Sigmoid colon (tissue), 7 donors: ENCODE results near the gene PRAMEF6. TPM values are rescaled to one million over a fixed set of nuclear protein-coding genes. Genes with fewer than 3 reads are reported as not detected.
"Not testable (repeated sequence)": the region's sequence is repeated elsewhere in the genome, so short reads cannot be mapped to it uniquely, and the experiment has no call there.

Experiments used
- DNase-seq: peaks from one replicate; pipeline ENCODE4 v3.0.0-alpha.2; 2019
- H3K27ac ChIP-seq, 4 donors: fragments of 200-600 bp; sonication (generic); one replicate each; pipeline ENCODE4 v1.5.1; 2016 to 2019; ENCODE audit warnings: mild to moderate bottlenecking in 1 of 4
- H3K27me3 ChIP-seq, 3 donors: fragments of 200-600 bp; sonication (generic); one replicate each; pipeline ENCODE4 v1.5.1; 2019; ENCODE audit warnings: mild to moderate bottlenecking in 1 of 3
- H3K36me3 ChIP-seq, 4 donors: fragments of 200-600 bp; sonication (generic); one replicate each; pipeline ENCODE4 v1.5.1; 2016 to 2019
- H3K4me1 ChIP-seq, 4 donors: fragments of 200-600 bp; sonication (generic); one replicate each; pipeline ENCODE4 v1.5.1; 2017 to 2019
- H3K4me3 ChIP-seq, 4 donors: fragments of 200-600 bp; sonication (generic); one replicate each; pipeline ENCODE4 v1.5.1; 2017 to 2019; ENCODE audit warnings: mild to moderate bottlenecking in 2 of 4, moderate library complexity in 1 of 4
- H3K9me3 ChIP-seq, 4 donors: fragments of 200-600 bp in 3 of 4; sonication (generic) in 3 of 4; one replicate each; pipeline versions ENCODE4 v1.5.1 to v1.6.1; 2013 to 2019
- WGBS, 2 donors: extraction: QIAGEN DNeasy Blood & Tissue Kit; methylation state at CpG; one replicate each; pipeline ENCODE4 v1.1.7; 2013; 5-methylcytosine and 5-hydroxymethylcytosine counted together
- intact Hi-C: fragments of 100-400 bp; cut with DNase I; formaldehyde crosslinking; loops from one replicate; pipeline ENCODE4 v1.15.1; 2023
- polyA plus RNA-seq, 3 donors: library from polyadenylated mRNA; stranded (reverse); fragments of 200-250 nt; gene quantifications; one replicate each; pipeline ENCODE4 v1.2.3, GENCODE V29; 2013
- small RNA-seq, 3 donors: library from RNA; depleted of rRNA; stranded (forward); fragments of <200 nt; gene quantifications; one replicate each; pipeline ENCODE3, GENCODE V24; 2016
- total RNA-seq, 4 donors: library from RNA; depleted of rRNA; stranded (reverse); fragments of >200 nt; gene quantifications; one replicate each; pipeline ENCODE4 v1.1.0, GENCODE V29; 2016
- donor health status: healthy with polysubstance abuse.
- donor health status: Bipolar disorder and iron deficiency.
- donor health status: healthy.

The PRAMEF6 gene
- total RNA-seq (not detected), polyA plus RNA-seq (not detected)

GRCh38 chr1:12947480-12947879 lies at the start of gene PRAMEF6:
TSS of gene PRAMEF6 (minus strand) at chr1:12947580. CDS start at chr1:12942518, 5,062 bp downstream.
- intact Hi-C loops, H3K9me3 ChIP-seq, H3K36me3 ChIP-seq, H3K4me3 ChIP-seq, H3K27me3 ChIP-seq, H3K27ac ChIP-seq, DNase-seq, H3K4me1 ChIP-seq: not testable (repeated sequence)
- WGBS, 2 donors = 79 to 86% methylated on average over 2 to 3 of the region's 4 CpGs

DNA sequence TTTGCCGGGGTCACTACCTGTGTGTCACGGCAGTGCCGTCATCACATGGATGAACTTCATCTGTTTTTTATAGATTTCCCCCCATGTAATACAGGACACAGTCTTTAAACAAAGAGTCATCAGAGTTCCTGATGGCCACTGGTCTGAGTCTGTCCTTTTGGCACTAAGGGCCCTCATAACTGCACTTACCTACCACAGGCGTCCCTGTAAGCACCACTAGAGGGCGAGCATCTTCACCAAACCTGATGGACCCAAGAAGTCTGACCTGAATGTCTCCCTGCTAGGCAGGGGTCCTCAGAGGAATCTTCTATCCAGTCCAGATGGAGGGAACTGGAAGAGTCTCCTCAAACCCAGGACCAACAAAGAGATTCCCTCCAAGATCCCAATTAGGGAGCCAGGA lies 23.0 kb downstream of the PRAMEF6 start:
- WGBS, 2 donors = 31 to 43% methylated on average over 3 of the region's 5 CpGs
- intact Hi-C loops, H3K27me3 ChIP-seq, H3K4me3 ChIP-seq, H3K9me3 ChIP-seq, DNase-seq, H3K27ac ChIP-seq, H3K4me1 ChIP-seq, H3K36me3 ChIP-seq: not testable (repeated sequence)

DNA sequence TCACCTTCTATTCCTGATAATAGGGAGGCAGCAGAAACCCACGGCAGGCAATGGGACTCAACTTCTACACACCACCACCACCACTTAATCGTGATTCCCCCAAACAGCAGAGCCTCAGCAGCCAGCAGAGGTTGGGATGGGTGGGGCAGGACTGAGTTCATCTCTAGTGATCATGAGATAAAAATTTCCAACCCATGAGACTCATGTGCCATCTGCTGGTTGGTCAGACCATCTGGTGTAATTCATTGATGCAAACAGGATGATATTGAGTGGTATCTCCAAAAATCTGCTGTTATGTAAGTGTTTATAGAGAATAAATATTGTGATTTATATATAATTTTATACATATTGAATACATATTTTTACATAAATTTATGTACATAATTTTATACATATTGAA lies 25.6 kb downstream of the PRAMEF6 start:
- 41 to 73% methylated on average over 2 of the region's 2 CpGs for WGBS, 2 donors
- H3K27me3 ChIP-seq, H3K27ac ChIP-seq, H3K4me1 ChIP-seq, intact Hi-C loops, H3K9me3 ChIP-seq, H3K4me3 ChIP-seq, DNase-seq, H3K36me3 ChIP-seq: not testable (repeated sequence)

GRCh38 chr1:12916310-12916709 lies 31.1 kb downstream of the PRAMEF6 start, which contains the start of gene PRAMEF7:
TSS of gene PRAMEF7 (plus strand) at chr1:12916610. CDS start at chr1:12917693, 1,083 bp downstream.
- H3K4me3 ChIP-seq, intact Hi-C loops, H3K4me1 ChIP-seq, H3K27me3 ChIP-seq, H3K9me3 ChIP-seq, H3K36me3 ChIP-seq, H3K27ac ChIP-seq, DNase-seq: not testable (repeated sequence)
- WGBS, 2 donors = no CpG with 5 or more reads among the region's 1 CpG

DNA sequence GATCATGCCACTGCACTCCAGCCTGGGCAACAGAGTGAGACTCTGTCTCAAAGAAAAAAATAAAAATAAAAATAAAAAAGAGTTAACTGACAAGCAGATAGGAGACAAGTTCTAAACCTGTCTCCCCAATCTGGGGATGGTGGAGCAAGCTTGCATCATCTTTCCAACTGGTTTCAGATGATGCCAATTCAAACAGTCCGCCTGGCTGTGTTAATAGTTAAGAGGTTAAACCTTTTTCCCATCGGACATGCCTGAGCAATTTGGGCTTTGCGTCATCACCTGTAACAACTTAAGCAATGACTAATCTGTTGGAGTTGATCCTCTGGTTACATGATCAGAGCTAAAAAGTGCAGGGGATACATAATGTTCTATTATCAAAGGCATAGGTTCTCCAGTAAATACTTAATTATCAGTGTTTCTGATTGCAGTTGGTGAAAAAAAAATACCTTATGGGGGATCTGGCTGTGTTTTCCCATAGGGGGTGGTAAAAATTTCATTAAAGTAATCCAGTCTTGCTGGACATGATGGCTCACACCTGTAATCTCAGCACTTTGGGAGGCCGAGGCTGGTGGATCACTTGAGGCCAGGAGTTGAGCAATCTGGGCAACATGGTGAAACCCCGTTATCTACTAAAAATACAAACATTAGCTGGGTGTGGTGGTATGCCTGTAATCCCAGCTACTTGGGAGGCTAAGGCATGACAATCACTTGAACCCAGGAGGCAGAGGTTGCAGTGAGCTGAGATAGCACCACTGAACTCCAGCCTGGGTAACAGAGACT lies 43.4 kb downstream of the PRAMEF6 start:
- H3K4me1 ChIP-seq, intact Hi-C loops, H3K4me3 ChIP-seq, H3K9me3 ChIP-seq, H3K27ac ChIP-seq, H3K27me3 ChIP-seq, DNase-seq, H3K36me3 ChIP-seq: not testable (repeated sequence)
- WGBS, 2 donors = 69 to 79% methylated on average over 4 of the region's 5 CpGs

DNA sequence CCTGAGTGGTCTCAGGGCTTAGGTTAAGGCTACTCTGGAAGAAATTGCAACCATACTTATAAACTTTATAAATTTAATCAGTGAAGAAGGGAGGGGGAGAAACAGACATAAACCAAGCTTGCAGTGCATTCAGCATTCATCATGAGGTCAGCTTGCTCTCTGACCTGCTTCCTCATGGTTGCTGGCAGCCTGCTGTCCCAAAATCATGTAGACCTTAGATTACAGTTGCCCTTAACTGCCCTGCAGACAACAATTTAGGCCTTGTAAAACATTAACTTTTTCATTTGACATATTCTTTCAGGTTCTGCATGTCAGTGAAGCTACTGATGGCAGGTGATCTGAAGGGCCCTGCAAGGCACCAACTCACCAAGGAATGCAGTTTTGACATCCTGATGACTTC lies 48.2 kb downstream of the PRAMEF6 start:
- H3K27ac ChIP-seq, H3K4me3 ChIP-seq, H3K9me3 ChIP-seq, intact Hi-C loops, H3K4me1 ChIP-seq, H3K36me3 ChIP-seq, DNase-seq, H3K27me3 ChIP-seq: not testable (repeated sequence)

GRCh38 chr1:12898170-12898569 lies 49.2 kb downstream of the PRAMEF6 start, which contains the start of gene PRAMEF10:
TSS of gene PRAMEF10 (minus strand) at chr1:12898270. CDS start at chr1:12895847, 2,423 bp downstream.
- intact Hi-C loops, DNase-seq, H3K4me1 ChIP-seq, H3K4me3 ChIP-seq, H3K36me3 ChIP-seq, H3K27me3 ChIP-seq, H3K9me3 ChIP-seq, H3K27ac ChIP-seq: not testable (repeated sequence)
- WGBS, 2 donors = 60% methylated on average over 1 of the region's 1 CpG; no CpG with 5 or more reads in 1 of the 2 donors

Small RNA genes within 50 kb of the gene (small RNA-seq; reads per million reads assigned to genes)
- gene RNU6-1072P = 0 reads per million in 3 donors

Other genes starting within 250 kb of the PRAMEF6 start
- gene AADACL3, start 231.5 kb downstream of the PRAMEF6 start, total RNA-seq = not detected
- not detected for gene AADACL3, start 231.5 kb downstream of the PRAMEF6 start, polyA plus RNA-seq
- not detected for gene CFAP107, start 201.4 kb downstream of the PRAMEF6 start, total RNA-seq
- under 1 TPM in 1 of 3 donors, not detected in 2; under 0.01 TPM for gene CFAP107, start 201.4 kb downstream of the PRAMEF6 start, polyA plus RNA-seq
- gene PRAMEF12, start 173.8 kb downstream of the PRAMEF6 start, total RNA-seq = not detected
- not detected for gene PRAMEF12, start 173.8 kb downstream of the PRAMEF6 start, polyA plus RNA-seq
- gene PRAMEF1, start 156.2 kb downstream of the PRAMEF6 start, total RNA-seq = not detected
- not detected for gene PRAMEF1, start 156.2 kb downstream of the PRAMEF6 start, polyA plus RNA-seq
- gene PRAMEF11, start 116.2 kb downstream of the PRAMEF6 start, total RNA-seq = not detected
- gene PRAMEF11, start 116.2 kb downstream of the PRAMEF6 start, polyA plus RNA-seq = not detected
- not detected for gene HNRNPCL1, start 98.9 kb downstream of the PRAMEF6 start, total RNA-seq
- not detected for gene HNRNPCL1, start 98.9 kb downstream of the PRAMEF6 start, polyA plus RNA-seq
- gene PRAMEF2, start 90.5 kb downstream of the PRAMEF6 start, total RNA-seq = not detected
- gene PRAMEF2, start 90.5 kb downstream of the PRAMEF6 start, polyA plus RNA-seq = not detected
- not detected for gene PRAMEF4, start 61.4 kb downstream of the PRAMEF6 start, total RNA-seq
- gene PRAMEF4, start 61.4 kb downstream of the PRAMEF6 start, polyA plus RNA-seq = not detected
- not detected for gene PRAMEF10, start 49.3 kb downstream of the PRAMEF6 start, total RNA-seq
- gene PRAMEF10, start 49.3 kb downstream of the PRAMEF6 start, polyA plus RNA-seq = not detected
- not detected for gene PRAMEF7, start 31.0 kb downstream of the PRAMEF6 start, total RNA-seq
- gene PRAMEF7, start 31.0 kb downstream of the PRAMEF6 start, polyA plus RNA-seq = not detected
- gene PRAMEF27, start 109.0 kb upstream of the PRAMEF6 start, total RNA-seq = not detected
- gene PRAMEF27, start 109.0 kb upstream of the PRAMEF6 start, polyA plus RNA-seq = not detected
- gene HNRNPCL3, start 113.2 kb upstream of the PRAMEF6 start, total RNA-seq = not detected
- gene HNRNPCL3, start 113.2 kb upstream of the PRAMEF6 start, polyA plus RNA-seq = not detected
- not detected for gene PRAMEF25, start 123.2 kb upstream of the PRAMEF6 start, total RNA-seq
- not detected for gene PRAMEF25, start 123.2 kb upstream of the PRAMEF6 start, polyA plus RNA-seq
- gene HNRNPCL2, start 169.3 kb upstream of the PRAMEF6 start, total RNA-seq = not detected
- gene HNRNPCL2, start 169.3 kb upstream of the PRAMEF6 start, polyA plus RNA-seq = not detected
- not detected for gene PRAMEF26, start 208.4 kb upstream of the PRAMEF6 start, total RNA-seq
- gene PRAMEF26, start 208.4 kb upstream of the PRAMEF6 start, polyA plus RNA-seq = not detected
- gene HNRNPCL4, start 218.1 kb upstream of the PRAMEF6 start, total RNA-seq = not detected
- gene HNRNPCL4, start 218.1 kb upstream of the PRAMEF6 start, polyA plus RNA-seq = not detected
- gene PRAMEF9, start 224.3 kb upstream of the PRAMEF6 start, total RNA-seq = not detected
- not detected for gene PRAMEF9, start 224.3 kb upstream of the PRAMEF6 start, polyA plus RNA-seq